ENCODE data around the gene RAC3. TPM values are rescaled to one million over a fixed set of nuclear protein-coding genes. Genes with fewer than 3 reads are reported as not detected.
A peak's percentile ranks its signal among the peaks of the same experiment; 100 is the strongest.

RAC3 gene
- total and polyA plus RNA-seq, 9 of the 15 experiments (the other 6 are each of a cell fraction or from before 2014, with no cell fraction given), result 0.23 to 292 (median 118) TPM

GRCh38 chr17:82054351-82055022 lies 23.0 kb downstream of the RAC3 start (continued):
- TF ChIP-seq FOXP4 (CRISPR knock-in tag; IDR thresholded peaks at IDR 0.05; ENCODE audit: borderline replicate concordance) (no peak), RBFOX2 (IDR thresholded peaks at IDR 0.05; ENCODE audit: low read depth, low read length) (0 out of 2 replicates have a peak, but pooled peaks have one; percentile 22), PTTG1 (tag; IDR thresholded peaks at IDR 0.05; ENCODE audit: low read depth) (no peak), PCBP1 (IDR thresholded peaks at IDR 0.05; ENCODE audit: low read depth, low read length, poor library complexity, severe bottlenecking) (no peak), ZNF76 (CRISPR knock-in tag; IDR thresholded peaks at IDR 0.05; ENCODE audit: borderline replicate concordance) (no peak), ZNF77 (CRISPR knock-in tag; IDR thresholded peaks at IDR 0.05) (no peak), ZBTB12 (CRISPR knock-in tag; IDR thresholded peaks at IDR 0.05) (no peak), DIDO1 (tag; IDR thresholded peaks at IDR 0.05; ENCODE audit: low read depth) (no peak), MAX (CRISPR knock-in tag; IDR thresholded peaks at IDR 0.05) (no peak; the same call in 1 of the 2 replicates), ZNF280A (IDR thresholded peaks at IDR 0.05; ENCODE audit: low read depth, partially characterized antibody) (no peak), FUS (optimal IDR thresholded peaks at IDR 0.05; ENCODE audit: low read depth, low read length) (no peak), MXD1 (CRISPR knock-in tag; IDR thresholded peaks at IDR 0.05; ENCODE audit: borderline replicate concordance, poor library complexity, severe bottlenecking) (no peak), MYBL2 (IDR thresholded peaks at IDR 0.05; ENCODE audit: low read depth) (no peak), MYBL2 (CRISPR knock-in tag; IDR thresholded peaks at IDR 0.05; ENCODE audit: borderline replicate concordance) (no peak), ZNF699 (CRISPR knock-in tag; IDR thresholded peaks at IDR 0.05; ENCODE audit: insufficient replicate concordance) (no peak), SREBF1 (IDR thresholded peaks at IDR 0.05; ENCODE audit: borderline replicate concordance, low read depth, low read length) (no peak), SNAPC5 (CRISPR knock-in tag; IDR thresholded peaks at IDR 0.05) (no peak)

All from K562 (cell line).